ENCODE data around the gene DCAF4.
A peak's percentile ranks its signal among the peaks of the same experiment; 100 is the strongest.

Gene DCAF4, protein sequence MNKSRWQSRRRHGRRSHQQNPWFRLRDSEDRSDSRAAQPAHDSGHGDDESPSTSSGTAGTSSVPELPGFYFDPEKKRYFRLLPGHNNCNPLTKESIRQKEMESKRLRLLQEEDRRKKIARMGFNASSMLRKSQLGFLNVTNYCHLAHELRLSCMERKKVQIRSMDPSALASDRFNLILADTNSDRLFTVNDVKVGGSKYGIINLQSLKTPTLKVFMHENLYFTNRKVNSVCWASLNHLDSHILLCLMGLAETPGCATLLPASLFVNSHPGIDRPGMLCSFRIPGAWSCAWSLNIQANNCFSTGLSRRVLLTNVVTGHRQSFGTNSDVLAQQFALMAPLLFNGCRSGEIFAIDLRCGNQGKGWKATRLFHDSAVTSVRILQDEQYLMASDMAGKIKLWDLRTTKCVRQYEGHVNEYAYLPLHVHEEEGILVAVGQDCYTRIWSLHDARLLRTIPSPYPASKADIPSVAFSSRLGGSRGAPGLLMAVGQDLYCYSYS

DNA sequence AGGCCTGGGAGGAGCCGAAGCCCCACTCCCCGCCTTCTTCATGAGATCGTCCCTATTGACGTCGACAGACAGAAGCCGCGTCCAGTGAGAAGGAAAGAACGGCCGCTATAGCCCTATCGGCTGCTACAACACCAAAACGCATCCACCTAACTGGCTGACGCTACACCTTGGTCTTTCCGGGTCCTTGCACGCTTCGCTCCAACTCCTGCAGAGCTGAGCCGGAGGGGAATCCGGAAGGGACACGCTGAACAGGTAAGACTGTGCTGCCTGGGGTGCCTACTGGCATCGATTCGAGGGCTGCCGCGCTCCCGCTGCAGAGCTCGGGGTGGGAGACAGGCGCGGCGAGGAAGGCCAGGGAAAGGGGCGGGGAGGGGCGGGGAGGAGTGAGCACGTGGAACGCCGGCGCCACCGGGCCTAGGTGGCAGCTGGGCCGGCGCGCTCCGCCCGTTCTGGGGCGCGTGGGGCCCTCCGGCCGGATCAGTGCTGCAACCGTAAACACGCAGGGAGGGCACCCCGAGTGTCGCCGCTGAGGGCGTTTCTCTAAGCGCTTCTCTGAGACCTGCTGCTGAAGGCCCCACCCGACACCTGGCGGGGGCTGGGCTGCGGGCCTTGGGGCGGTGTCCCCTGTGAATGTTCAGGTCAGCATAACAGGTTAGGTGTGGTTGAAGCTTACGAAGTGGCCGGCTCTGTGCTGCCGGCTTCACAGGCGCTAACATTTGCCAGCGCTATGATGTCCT, at the start of gene DCAF4:
TSS of gene DCAF4 (plus strand) at position 173 of the 737 bp plus-strand sequence. CDS start 11,515 bp downstream, outside the sequence.
- TF ChIP-seq CTCF (IDR thresholded peaks at IDR 0.05; ENCODE audit: low read depth, low read length, missing control alignments): no peak
- H3K4me3 ChIP-seq (ENCODE audit: low read depth, low read length): peak within 1 kb of the TSS; percentile 85
- DNase-seq (ENCODE audit: low read depth): peak; percentile 98
- in situ Hi-C loops (cut with HindIII; ENCODE audit: low sequenced_read_pairs): loop anchor here (10.0 kb wide), 1 partner anchor 412 kb away; no protein-coding TSS in a partner anchor

DNA sequence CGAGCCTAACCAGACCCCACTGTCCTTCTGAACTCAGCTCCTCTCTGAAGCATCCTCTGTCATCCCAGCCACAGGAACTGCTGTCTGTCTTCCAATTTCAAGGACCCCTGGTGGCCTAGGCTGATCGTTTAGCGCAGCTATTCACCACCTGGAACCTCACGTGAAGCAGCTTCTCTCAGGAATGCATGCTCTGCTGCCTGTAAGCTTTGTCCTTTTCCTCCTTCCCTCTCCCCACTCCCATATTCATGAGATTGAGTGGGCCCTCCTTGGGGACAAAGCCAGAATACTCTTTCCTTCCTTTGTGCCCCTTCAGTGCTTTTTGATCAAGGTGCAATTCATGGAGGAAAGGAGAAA, 49.6 kb upstream of the DCAF4 start:
- TF ChIP-seq CTCF (IDR thresholded peaks at IDR 0.05; ENCODE audit: low read depth, low read length, missing control alignments): no peak

GRCh38 chr14:72878746-72879145, 47.5 kb upstream of the DCAF4 start:
- DNase-seq (ENCODE audit: low read depth): no peak
- in situ Hi-C loops (cut with HindIII; ENCODE audit: low sequenced_read_pairs): no loop called here
- TF ChIP-seq CTCF (IDR thresholded peaks at IDR 0.05; ENCODE audit: low read depth, low read length, missing control alignments): no peak
- H3K4me3 ChIP-seq (ENCODE audit: low read depth, low read length): no peak overlapping the region

More for the DNA sequence above, 49.6 kb upstream of the DCAF4 start:
- no peak for DNase-seq (ENCODE audit: low read depth)
- no peak overlapping the region for H3K4me3 ChIP-seq (ENCODE audit: low read depth, low read length)
- in situ Hi-C loops (cut with HindIII; ENCODE audit: low sequenced_read_pairs): no loop called here

GRCh38 chr14:72879431-72879830, 46.8 kb upstream of the DCAF4 start:
- in situ Hi-C loops (cut with HindIII; ENCODE audit: low sequenced_read_pairs): no loop called here
- no peak for TF ChIP-seq CTCF (IDR thresholded peaks at IDR 0.05; ENCODE audit: low read depth, low read length, missing control alignments)
- H3K4me3 ChIP-seq (ENCODE audit: low read depth, low read length): no peak overlapping the region
- DNase-seq (ENCODE audit: low read depth): no peak

DNA sequence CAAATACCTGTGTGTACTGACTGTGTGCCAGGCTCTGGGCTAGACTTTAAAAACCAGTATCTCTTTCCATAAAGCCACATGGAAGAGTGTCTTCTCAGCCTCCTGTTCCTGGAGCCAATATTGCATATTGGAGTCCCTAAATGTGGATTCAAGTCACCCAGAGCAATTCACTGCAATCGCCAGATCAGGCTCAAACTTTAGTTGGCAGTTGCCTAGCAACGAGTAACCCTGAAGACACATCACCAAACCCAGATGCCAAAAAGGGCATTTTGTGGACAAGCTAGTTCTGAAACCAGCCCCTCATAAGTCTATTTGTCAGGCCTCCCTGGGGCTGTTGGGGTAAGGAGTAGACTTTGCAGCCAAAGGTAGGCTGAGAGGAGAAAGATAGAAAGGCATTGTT, 46.1 kb upstream of the DCAF4 start:
- in situ Hi-C loops (cut with HindIII; ENCODE audit: low sequenced_read_pairs): no loop called here
- H3K4me3 ChIP-seq (ENCODE audit: low read depth, low read length): no peak overlapping the region
- TF ChIP-seq CTCF (IDR thresholded peaks at IDR 0.05; ENCODE audit: low read depth, low read length, missing control alignments): no peak
- DNase-seq (ENCODE audit: low read depth): no peak

- in situ Hi-C loops (cut with HindIII; ENCODE audit: low sequenced_read_pairs): no loop called here
- no peak for DNase-seq (ENCODE audit: low read depth)
- no peak for TF ChIP-seq CTCF (IDR thresholded peaks at IDR 0.05; ENCODE audit: low read depth, low read length, missing control alignments)
- no peak overlapping the region for H3K4me3 ChIP-seq (ENCODE audit: low read depth, low read length)
Measured at GRCh38 chr14:72880820-72881219, 45.4 kb upstream of the DCAF4 start.

All from astrocyte of the cerebellum (primary cell).